GM12873 (cell line): Measurements from ENCODE around the gene IGF2BP3.

ENCODE experiments used
- CTCF ChIP-seq: IDR thresholded peaks from 2 replicates; pipeline ENCODE4 v1.5.1; 2012; ENCODE audit warnings: low read depth, mild to moderate bottlenecking, moderate library complexity, low read length, control low read depth; ENCODE audit not compliant: insufficient read depth; ENCODE audit errors: missing control alignments

Gene IGF2BP3

GRCh38 chr7:23341846-23342598 is 128.3 kb downstream of the IGF2BP3 start:
- TF ChIP-seq CTCF, result no peak

- TF ChIP-seq CTCF, result no peak
Observed at GRCh38 chr7:23338863-23339262, 131.4 kb downstream of the IGF2BP3 start.

- TF ChIP-seq CTCF, result no peak
Observed at GRCh38 chr7:23338439-23338838, 131.9 kb downstream of the IGF2BP3 start.

- TF ChIP-seq CTCF, result no peak
Observed at GRCh38 chr7:23337374-23337773, 132.9 kb downstream of the IGF2BP3 start.

- TF ChIP-seq CTCF, result no peak
Observed at GRCh38 chr7:23336799-23337283, 133.4 kb downstream of the IGF2BP3 start.

- TF ChIP-seq CTCF, result no peak
Observed at GRCh38 chr7:23336086-23336485, 134.2 kb downstream of the IGF2BP3 start.

GRCh38 chr7:23335621-23336020 is 134.7 kb downstream of the IGF2BP3 start:
- TF ChIP-seq CTCF, result no peak
